Stimulated activated CD8-positive, alpha-beta memory T cell treated with anti-CD3 and anti-CD28 coated beads, Interleukin-4, amount 100 ng/mL, for 4 hours (primary cell): ENCODE measurements around the gene GSTM1.

Experiments used
- DNase-seq, 2 donors: peaks; one replicate each; pipeline ENCODE4 v3.0.0-alpha.2; 2020; ENCODE audit warnings: low read depth in 2 of 2, low spot score in 1 of 2

The GSTM1 gene

GRCh38 chr1:109726007-109726406, 38.4 kb downstream of the GSTM1 start:
- no peak for DNase-seq

GRCh38 chr1:109726728-109727373, 39.2 kb downstream of the GSTM1 start:
- no peak for DNase-seq

DNA sequence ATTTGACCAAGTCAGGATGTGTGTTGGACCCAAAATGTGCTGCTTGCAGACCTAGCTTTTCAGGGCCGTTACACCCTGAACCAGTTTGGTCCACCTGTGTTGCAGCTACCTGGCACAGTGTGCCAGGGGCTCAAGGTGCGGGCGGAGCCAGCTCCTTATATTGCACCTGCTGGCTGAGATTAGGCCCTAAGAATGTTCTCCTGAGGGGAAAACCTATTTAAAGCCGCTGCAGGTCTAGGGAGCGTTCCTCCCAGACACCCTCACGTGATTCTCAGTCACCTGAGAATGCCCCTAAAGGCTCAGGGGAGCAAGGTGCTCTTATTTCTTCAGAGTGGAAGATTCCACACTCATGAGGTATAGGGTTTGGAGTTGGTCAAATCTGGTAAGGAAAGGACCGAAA, 41.3 kb downstream of the GSTM1 start:
- DNase-seq = no peak

DNA sequence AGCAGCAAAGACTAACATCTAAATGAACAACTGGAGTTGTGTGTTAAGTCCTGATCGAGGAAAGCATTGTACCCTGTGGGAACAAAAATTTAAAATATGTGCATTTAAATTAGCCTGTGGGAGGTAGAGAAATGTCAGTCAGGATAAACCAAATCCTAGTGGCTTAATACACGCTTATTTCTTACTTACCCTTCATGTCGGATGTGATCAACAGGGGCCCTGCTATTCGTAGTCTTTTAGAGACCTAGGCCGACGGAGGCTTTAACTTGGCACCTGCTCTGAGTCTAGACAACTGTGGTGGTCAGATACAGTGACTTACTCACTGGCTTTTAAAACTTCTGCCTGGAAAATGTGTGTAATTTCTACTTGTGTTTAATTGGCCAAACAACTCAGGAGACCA, 43.0 kb downstream of the GSTM1 start:
- DNase-seq = no peak

- DNase-seq = no peak
Observed at GRCh38 chr1:109732390-109732881, 44.8 kb downstream of the GSTM1 start.

DNA sequence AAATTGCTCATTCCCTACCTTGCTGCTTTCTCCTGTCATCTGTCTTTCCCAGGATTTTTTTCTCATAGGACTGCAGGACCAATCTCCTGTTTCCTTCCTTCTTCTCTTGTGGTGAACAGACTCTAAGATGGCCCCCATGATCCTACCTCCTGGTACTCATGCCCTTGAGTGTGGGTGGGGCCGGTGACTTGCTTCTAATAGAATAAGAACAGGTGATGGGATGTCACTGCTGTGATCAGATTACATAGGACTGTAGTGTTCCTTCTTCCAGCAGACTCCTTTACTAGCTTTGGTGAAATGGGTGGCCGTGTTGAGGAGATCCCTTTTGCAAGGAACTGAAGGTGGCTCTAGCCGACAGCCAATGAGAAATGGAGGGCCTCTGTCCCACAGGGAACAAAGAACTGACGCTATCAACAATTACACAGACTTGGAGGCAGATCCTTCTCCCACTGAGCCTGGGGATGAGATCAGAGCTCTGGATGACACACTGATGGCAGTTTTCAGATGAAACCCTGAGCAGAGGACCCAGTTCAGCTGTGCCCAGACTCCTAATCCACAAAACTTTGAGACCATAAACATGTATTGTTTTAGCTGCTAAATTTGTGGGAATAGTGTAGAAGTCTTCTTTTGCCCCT, 45.7 kb downstream of the GSTM1 start:
- DNase-seq = no peak

DNA sequence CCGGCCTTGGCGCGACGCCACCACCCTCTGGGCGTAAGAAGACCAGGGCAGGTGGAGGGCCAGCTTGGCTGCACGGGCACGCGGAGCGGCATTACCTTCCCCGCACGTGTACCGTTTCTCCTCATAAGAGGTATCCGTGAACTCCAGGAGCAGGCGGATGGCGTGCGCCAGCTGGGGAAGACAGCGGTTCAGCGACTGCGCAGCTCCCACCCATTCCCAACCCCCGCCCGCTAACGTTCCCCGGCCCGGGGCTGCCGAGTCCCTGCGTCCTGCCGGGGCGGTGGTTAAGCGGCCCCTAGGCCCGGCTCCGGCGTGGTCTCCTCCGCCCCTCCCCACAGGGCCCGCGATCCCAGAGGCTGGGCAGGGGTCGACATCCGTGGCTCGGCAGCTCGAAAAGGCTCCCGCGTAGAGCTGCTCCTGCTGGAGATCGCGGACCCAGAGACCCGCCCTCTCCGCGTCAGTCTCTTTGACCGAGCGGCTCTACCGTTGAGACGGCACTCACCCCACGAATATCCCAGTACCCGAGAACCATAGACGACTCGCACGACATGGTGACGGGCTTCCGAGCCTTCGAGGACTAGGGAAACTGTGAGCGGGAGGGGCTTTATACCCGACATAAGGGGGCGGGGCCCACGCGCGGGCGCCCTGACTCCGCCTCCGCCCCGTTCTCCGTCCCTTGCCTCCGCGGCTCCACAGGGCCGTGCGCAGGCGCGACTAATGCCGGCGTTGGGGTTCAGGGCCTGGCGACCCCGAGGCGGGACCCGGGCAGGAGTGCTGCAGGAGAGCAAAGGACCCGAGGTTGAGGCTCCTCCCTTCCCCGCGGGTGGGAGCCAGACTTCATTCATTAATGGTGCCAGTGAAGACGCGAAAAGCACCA, 52.4 kb downstream of the GSTM1 start:
- peak; percentile 63 to 73 for DNase-seq

- no peak for DNase-seq
Observed at GRCh38 chr1:109740615-109741373, 53.2 kb downstream of the GSTM1 start, which contains the start of gene GSTM3. GSTM3 (minus strand) TSS chr1:109741038; CDS start chr1:109740287, 751 bp downstream.
